Measurements from ENCODE around the gene FRK.

FRK gene

GRCh38 chr6:116033687-116034303, 26.9 kb downstream of the FRK start:
- DNase-seq: no peak

GRCh38 chr6:116030770-116031169, 29.9 kb downstream of the FRK start:
- no peak for DNase-seq

- no peak for DNase-seq
Observed at GRCh38 chr6:116029535-116029934, 31.2 kb downstream of the FRK start.

GRCh38 chr6:116028233-116028632, 32.5 kb downstream of the FRK start:
- no peak for DNase-seq

GRCh38 chr6:116027801-116028200, 32.9 kb downstream of the FRK start:
- no peak for DNase-seq

- no peak for DNase-seq
Observed at GRCh38 chr6:116025405-116025804, 35.3 kb downstream of the FRK start.

- DNase-seq: no peak
Observed at GRCh38 chr6:116022841-116023445, 37.7 kb downstream of the FRK start.

GRCh38 chr6:116020738-116021137, 40.0 kb downstream of the FRK start:
- no peak for DNase-seq

- no peak for DNase-seq
Observed at GRCh38 chr6:116019428-116019827, 41.3 kb downstream of the FRK start.

GRCh38 chr6:116018976-116019375, 41.7 kb downstream of the FRK start:
- DNase-seq: no peak

GRCh38 chr6:116017546-116018295, 43.0 kb downstream of the FRK start:
- no peak for DNase-seq

GRCh38 chr6:116016846-116017545, 43.7 kb downstream of the FRK start:
- DNase-seq: no peak

GRCh38 chr6:116015983-116016382, 44.7 kb downstream of the FRK start:
- no peak for DNase-seq

- no peak for DNase-seq
Observed at GRCh38 chr6:116015561-116015960, 45.1 kb downstream of the FRK start.

- DNase-seq: no peak
Observed at GRCh38 chr6:116012951-116013350, 47.7 kb downstream of the FRK start.

- DNase-seq: no peak
Observed at GRCh38 chr6:116012471-116012949, 48.2 kb downstream of the FRK start.

GRCh38 chr6:116011520-116011919, 49.2 kb downstream of the FRK start:
- no peak for DNase-seq

- peak; percentile 72 for DNase-seq
Observed at GRCh38 chr6:116010790-116011401, 49.8 kb downstream of the FRK start.

GRCh38 chr6:116010386-116010785, 50.3 kb downstream of the FRK start:
- DNase-seq: peak; percentile 58

GRCh38 chr6:116008470-116009243, 52.0 kb downstream of the FRK start:
- no peak for DNase-seq

- DNase-seq: no peak
Observed at GRCh38 chr6:116004841-116005815, 55.6 kb downstream of the FRK start.
